Activated CD8-positive, alpha-beta memory T cell treated with anti-CD3 and anti-CD28 coated beads, Interleukin-2, amount 50 U/mL, for 4 hours (primary cell): ENCODE results near the gene SFXN5.

ENCODE experiments used
- DNase-seq: peaks from one replicate; pipeline ENCODE4 v3.0.0-alpha.2; 2020

SFXN5 gene

DNA sequence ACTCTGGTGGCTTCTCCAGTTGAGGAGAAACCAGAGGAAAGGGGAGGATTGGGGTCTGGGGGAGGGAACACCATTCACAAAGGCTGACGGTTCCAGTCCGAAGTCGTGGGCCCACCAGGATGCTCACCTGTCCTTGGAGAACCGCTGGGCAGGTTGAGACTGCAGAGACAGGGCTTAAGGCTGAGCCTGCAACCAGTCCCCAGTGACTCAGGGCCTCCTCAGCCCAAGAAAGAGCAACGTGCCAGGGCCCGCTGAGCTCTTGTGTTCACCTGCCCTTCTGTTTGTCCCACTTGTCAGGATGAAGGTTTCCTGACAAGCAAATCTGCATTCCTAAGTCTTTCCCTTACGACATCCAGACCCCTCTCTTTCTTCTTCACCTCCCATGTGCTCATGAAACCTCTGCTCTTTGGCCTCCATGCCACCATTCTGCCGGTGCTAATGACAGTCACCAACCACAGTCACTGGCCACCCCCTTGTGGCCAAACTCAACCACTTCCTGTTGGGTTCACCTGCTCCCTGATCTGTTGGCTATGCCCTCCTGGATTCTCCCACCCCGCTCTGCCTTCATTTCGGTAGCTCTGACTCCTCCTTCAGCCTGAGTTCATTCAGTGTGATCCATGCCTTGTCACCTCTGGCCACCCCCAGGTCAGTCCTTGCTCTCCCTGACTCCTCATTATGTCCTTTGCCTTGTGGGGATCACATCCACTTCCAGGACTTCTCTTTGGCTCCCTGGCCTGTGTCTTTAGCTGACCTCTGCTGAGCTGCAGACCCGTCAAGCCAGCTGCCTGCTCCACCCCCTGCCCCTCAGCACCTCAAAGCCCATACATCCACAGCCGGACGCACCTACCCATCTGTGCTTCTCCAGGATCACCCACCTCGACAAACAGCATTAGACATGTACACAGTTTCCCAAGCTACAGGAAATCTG lies 136.6 kb downstream of the SFXN5 start:
- DNase-seq: no peak

DNA sequence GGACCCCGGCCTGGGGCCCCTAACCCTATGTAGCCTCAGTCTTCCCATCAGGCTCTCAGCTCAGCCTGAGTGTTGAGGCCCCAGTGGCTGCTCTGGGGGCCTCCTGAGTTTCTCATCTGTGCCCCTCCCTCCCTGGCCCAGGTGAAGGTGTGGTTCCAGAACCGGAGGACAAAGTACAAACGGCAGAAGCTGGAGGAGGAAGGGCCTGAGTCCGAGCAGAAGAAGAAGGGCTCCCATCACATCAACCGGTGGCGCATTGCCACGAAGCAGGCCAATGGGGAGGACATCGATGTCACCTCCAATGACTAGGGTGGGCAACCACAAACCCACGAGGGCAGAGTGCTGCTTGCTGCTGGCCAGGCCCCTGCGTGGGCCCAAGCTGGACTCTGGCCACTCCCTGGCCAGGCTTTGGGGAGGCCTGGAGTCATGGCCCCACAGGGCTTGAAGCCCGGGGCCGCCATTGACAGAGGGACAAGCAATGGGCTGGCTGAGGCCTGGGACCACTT lies 137.8 kb downstream of the SFXN5 start:
- no peak for DNase-seq

DNA sequence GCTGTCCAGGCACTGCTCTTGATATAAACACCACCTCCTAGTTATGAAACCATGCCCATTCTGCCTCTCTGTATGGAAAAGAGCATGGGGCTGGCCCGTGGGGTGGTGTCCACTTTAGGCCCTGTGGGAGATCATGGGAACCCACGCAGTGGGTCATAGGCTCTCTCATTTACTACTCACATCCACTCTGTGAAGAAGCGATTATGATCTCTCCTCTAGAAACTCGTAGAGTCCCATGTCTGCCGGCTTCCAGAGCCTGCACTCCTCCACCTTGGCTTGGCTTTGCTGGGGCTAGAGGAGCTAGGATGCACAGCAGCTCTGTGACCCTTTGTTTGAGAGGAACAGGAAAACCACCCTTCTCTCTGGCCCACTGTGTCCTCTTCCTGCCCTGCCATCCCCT lies 138.3 kb downstream of the SFXN5 start:
- no peak for DNase-seq

DNA sequence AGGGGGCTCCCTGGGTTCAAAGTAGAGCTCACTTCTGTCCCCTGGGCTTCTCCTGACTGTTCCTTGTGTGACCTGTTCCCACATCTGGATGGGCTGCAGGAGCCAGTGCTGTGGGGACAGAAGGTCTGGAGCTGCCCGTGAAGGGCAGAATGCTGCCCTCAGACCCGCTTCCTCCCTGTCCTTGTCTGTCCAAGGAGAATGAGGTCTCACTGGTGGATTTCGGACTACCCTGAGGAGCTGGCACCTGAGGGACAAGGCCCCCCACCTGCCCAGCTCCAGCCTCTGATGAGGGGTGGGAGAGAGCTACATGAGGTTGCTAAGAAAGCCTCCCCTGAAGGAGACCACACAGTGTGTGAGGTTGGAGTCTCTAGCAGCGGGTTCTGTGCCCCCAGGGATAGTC lies 138.7 kb downstream of the SFXN5 start:
- peak; percentile 4 for DNase-seq

DNA sequence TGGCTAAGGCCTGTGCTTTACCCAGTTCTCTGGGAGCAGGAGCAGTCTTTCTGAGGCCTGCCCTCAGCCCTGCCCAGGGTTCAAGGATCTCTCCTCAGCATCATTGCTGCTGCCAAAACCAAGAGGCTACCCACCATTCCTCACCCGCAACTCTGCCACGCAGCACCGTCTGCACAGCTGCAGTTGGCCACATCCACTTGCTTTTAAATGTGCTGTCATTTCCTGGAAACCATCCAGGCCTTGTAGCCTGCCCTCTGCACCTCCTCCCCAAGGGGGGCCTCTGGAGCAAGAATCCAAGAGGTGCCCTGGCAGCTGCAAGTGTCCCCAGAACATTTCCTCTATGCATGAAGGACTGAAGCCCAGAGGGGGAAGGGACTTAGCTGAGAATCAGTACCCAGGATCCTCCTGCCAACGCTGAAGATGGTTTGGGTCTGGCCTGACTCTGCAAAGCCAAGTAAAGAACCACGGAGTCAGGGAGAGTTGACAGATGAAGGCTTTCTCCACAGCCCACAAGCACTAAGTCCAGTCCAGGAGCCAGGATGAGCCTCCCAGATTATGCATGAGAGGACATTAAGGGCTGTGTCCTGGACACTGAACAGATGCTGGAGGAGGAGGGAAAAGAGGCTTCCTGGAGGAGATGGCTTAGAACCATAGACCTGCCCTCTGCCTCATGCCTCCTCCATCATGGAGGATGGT lies 139.3 kb downstream of the SFXN5 start:
- DNase-seq: peak; percentile 5

DNA sequence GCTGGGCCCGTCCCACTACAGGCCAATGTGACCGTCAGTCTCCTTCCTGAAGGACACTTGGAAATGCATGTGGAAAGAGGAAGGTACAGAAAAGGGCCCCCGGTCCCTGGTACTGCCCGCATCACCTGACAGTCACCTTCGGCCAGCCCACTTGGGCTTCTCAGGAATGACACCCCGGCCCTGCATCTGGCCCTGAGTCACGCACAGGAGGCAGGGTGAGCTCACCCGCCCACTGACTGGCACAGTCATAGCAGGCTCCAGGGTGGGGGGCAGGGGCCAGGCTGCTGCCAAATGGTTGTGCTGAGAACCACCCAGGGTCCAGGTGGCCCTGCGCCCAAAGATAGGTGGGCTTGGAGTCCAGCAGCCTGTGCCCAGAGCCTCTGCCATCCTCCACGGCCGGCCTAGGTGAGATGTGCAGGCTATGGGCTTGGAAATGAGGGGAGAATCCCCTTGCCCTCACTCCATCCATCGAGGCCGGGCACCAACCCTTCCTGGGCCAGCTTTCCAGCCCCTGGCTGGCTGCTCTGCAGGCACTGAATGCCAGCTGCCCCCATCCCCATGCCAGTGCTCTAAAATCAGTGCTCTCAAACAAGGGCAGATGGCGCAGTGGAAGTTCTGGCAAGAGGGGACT lies 140.1 kb downstream of the SFXN5 start:
- DNase-seq: peak; percentile 13

DNA sequence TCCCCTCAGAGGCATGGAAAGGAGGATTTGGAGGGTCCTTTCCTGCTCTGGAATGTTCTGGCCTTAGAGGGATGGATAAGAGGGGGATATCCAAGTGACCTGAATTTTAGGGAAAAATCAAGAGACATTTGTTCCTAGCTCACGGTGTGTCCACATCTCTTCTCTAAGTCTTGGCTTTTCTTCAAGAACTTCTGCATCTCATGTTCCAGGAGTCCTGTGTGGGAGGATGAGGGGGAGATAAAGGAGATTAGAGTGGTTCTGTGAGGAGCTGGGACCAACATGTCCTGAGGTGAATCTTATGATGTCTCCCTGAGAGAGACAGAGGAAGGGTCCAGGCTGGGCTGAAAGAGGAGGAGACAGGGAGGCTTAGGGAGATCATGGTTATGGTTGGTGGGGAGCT lies 142.5 kb downstream of the SFXN5 start:
- no peak for DNase-seq

DNA sequence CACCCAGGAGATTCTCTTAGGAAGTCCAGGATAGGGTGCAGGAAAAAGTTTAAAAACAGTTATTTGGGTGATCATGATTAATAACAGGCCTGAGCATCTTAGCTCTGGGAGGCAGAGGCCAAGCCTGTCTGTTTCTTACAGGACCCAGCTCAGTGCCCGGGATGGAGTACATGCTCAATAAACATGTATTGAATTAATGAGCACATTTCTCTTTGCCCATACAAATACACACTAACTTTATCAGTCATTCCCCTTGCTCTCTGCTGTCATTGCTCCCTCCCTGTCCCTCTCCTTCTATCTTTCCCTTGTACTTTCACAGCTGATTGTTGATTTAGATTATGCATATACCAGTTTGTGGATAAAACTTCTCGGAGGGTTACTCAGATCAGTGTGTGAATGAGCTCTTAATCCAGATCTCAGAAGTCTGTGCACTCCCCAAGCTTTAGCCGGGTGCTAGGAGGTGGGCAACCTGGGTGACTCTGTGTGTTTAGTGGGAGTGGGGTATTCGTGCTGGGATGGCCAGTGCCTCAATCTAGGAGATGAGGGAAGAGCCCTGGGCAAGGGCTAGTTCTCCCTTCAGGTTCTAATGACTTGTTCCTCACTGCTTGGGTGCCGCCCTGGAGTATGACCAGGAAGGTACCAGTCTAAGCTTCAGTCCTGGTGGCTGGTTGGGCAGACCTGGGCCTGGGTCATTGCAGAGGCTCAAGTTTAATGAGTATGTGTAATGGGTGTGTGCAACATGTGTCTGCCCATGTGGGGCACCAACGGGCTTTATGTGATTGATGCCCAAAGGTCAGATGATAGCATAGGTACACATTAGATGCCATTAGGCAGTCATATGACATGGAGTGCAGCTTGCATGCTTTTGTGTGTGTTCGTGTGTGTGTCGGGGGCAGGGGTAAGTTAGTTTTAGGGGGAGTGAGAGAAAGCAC lies 143.6 kb downstream of the SFXN5 start:
- DNase-seq: no peak

DNA sequence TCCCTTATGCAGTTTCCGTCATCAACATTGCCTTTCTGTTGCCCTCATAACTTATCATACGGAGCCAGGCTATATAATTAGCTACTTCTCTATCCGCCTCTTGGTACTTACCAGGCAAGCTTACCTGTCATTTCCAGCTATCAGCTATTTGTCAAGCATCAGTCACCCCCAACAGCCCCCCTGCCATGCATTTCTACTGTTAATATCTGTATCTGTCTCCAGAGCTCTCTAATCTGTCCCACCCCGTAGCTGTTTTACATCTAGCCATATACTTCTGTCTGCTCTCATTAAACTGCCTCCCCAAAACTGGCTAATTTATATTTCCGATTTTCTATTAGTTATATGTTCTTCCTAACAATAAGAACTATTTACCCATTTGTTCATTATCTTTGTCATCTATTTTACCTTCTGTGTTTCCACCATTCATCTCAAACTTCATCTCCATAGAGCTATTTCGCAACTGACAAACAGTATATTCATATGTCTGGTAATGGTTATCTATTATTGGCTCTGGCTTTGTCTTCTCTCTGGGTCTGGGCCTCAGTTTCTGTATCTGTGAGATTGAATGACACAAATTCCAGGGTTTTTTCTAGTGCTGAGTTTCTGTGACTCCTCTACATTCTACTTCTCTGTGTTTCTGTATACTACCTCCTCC lies 144.6 kb downstream of the SFXN5 start:
- DNase-seq: no peak

DNA sequence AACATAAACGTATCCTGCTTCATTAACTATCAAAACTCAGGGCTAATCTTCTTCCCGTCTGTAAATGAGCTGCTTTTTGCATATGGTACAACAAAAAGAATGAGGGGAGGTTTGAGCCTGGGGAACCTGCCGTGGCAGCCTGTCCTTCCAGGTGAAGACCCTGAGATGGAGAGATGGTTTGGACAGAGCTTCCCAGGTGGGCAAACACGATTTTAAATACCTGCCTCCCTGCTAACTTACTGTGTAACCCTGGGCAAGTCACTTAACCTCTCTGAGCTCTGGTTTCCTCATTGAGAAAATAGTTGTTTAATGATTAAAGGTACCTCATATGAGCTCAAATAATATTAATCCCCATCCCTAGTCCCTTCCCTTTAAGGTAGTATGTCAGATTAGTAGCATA lies 145.1 kb downstream of the SFXN5 start:
- DNase-seq: no peak

DNA sequence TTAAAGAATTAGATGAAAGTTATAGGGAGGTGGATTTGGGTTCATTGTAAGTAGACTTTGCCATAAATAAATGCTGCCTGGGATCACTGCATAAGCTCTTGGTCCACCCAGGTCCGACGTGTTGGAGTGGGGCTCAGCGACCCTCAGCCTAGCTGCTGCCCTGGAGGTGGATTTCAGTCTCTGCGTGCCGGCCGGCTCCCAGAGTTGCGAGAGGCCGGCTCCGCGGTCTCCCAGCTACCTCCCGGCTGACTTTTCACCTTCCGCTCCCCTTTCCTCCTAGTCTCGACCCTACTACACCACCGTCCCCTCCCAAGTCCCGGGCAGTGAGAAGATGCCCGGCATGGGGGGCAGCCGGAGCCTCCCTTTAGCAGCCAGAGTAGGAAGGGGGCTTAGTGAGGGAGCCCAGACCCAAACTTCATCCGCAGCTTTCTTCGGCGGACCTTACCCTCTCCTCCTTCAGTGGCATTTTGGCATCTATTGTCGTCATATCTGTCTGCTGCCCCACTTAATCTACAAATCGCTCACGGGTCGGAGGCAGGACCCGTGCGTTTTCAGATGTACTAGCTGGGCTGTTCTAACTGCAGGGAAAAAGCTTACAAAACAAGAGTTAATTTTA lies 146.1 kb downstream of the SFXN5 start:
- DNase-seq: no peak

DNA sequence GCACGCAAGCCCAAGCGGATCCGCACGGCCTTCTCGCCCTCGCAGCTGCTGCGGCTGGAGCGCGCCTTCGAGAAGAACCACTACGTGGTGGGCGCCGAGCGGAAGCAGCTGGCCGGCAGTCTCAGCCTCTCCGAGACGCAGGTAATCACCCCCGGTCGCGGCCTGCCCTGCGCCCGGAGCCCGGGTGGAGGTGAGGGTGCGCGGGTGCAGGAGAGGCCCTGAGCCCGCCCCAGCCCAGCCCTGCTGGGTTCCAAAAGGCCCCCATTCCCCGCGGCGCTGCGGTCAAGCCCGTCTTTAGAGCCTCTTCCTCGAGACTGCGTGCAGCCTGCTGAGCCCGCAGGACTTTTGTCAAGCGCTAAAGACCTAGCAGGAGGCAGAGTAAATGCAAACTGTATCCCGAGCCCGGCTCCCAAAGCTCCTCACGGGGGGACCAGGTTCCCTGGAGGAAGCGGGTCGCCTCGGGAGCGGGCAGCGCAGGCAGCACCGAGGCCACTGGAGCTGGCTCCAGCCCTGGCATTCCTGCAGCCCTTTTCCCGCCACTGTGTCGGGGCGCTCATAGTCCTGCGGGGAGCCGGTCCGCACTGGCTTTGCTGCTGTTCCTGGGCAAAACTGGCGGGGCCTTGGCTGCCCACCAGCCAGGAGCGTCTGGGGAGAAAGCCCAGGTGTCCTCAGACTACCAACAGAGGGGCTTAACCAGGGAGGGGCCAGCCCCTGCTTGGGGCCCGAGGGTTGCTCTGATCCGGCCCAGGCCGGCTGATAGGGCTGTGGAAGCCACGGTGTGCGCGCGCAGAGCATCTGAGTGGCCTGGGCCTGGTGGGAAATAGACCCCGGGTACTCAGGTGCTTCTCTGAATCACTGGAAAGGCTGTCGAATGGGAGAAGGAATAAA lies 146.9 kb downstream of the SFXN5 start:
- no peak for DNase-seq

DNA sequence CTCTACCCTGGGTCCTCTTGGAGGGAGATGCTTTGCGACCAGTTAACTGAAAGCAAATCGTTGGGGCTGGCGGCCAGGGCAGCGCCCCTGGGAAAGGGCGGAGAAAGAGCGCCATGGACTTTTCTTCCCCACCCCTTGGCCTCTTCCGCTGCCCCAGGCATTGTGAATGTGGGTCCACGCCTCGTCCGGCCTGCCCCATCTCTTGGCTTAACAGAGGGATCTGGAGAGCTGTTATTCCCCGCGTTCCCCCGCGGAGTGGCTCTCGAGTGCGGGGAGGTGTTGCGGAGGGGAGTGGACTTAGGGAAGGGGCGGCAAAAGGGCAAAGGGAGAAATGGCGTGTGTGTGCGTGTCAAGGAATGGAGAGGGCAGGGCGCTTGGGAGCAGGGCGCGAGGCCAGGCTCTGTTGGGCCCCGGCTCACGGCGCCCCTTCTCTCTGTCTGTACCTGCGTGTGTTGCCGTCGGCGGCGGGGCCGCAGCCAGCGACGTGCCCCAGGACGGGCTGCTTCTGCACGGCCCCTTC lies 147.6 kb downstream of the SFXN5 start:
- no peak for DNase-seq

DNA sequence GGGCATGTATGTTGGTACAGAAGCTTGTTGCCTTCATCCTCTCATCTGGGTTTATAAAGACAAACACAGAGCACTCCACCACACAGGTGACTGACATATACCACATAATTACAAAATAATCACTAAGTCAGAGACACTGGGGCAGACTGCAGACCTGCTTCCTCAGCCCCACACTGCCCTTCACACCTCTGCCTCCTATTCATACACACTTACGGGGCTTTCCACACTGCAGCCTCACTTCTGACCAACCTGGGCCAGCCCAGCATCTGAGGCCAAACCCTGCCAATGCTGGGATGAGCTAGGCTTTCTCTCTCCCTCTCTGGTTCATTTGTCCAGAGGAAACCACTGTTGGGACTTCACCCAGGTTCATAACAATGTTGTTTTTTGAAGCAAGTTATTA lies 149.7 kb downstream of the SFXN5 start:
- DNase-seq: no peak

DNA sequence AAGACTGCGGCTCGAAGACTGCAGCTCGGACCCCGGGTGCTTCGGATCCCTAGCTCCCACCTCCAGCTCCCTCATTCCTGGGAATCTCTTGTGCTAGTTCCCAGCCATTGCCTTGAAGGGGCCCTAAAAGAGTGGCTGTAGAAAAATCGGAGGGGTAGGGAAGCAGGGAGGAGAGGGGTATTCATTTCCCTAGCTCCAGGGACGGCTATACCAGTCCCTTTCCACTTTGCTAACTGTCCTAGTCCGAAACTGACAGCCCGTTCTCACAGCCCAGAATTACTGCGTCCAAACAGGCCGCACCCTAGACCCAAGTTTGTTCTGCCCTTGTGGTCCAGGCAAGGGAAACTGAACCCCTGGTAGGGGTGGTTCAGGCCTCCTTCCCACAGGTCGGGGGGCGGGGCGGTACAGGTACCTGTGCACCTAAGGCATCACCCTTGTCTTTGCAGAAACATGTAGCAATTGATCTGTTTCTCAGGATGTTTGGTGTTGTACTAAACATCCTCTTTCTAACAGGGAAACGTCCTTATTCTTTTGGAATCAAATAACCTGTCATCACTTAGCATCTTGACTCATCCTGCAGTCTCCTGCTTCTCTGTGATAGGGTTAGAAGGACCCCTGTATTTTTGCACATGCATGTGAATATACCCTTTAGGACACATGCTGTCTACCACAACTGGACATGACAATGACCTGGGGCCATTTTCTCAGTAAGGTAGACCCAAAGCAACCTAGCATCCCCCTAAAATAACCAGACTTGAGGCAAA lies 150.2 kb downstream of the SFXN5 start:
- no peak for DNase-seq

DNA sequence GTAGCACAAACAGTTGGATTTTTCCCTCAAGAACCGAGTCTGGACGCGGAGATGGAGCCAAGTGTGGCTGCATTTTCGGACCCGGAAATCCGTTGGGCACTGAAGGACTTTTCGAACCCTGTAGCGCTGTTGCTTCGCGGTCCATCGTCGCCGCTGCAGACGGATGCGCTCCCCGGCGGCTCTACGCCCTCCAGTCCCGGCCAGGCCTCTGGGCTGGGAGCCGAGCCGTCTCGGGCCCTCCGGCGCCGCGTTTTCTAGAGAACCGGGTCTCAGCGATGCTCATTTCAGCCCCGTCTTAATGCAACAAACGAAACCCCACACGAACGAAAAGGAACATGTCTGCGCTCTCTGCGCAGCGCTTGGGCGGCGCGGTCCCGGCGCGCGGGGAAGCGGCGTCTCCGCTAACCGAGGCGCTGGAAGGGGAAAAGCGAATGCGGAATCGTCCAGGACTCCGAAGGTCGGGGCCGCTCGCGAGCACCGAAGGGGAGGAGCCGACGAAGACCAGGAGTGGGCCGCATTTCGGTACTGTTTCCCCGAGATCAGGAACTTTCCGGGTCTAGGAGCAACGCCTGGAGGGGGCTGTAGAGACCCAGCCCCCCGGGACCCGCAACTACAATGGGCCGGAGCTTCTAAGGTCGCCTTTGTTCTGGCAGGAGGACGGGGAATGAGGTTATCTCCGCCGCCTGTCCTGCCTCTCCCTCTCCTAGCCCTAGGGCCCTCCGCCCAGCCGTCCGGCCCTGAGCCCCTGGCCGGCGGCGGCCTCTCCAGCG lies 151.0 kb downstream of the SFXN5 start:
- DNase-seq: no peak

DNA sequence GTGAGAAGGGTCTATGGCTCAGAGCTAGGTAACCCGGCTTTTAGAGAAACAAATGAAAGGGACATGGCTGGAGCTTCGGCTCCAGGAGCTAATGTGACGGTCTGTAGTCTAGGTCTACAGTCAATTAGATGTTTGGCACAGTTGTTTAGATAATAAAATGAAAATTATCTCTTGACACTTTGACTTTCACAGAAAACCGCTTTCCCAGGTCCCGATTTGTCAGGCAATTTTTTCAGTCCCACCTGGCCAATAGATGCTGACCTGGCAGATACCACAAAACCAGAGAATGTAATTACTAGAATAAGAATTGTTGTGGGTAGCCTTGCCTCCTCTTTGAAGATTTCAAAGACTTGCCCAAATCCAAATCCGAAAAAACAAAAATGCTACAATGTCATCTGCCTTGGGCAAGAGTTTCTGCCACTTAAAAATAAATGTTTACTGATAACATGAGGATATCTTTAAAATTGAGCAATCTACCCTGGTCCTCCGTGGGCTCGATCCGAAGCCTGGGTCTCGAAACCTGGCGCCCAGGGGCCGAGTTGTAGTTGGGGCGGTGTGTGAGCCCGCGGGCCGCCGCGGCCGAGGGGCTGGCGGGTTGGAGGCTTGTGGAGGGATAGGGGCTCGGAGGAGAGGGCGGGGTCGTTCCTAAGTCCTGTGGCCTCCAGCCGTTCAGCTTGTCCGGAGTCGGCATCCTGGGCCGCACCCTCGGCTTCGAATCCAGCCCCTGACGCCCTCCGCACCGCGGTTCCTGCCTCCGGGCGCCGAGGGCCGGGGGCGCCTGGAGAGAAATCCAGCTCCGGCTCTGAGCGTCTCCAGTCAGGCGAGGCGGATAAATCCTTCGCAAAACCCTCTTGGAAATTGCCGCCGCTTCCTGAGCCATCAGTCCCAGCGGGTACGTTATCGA lies 151.8 kb downstream of the SFXN5 start:
- DNase-seq: no peak
